Spleen (tissue), 7 donors: Measurements from ENCODE around the gene CTSZ.

Experiments
- CTCF ChIP-seq, 11 experiments: fragments of 200-600 bp in 7 of 11; fragments of 450-650 bp in 4 of 11; sonication (generic) in 4 of 11; IDR thresholded peaks in 8 of 11; conservative IDR thresholded peaks in 3 of 11; 1 replicate in 7 of 11; 2 replicates in 4 of 11; pipeline versions ENCODE4 v1.4.0 to v1.8.0; 2016 to 2021; ENCODE audit warnings: antibody characterized with exemption in 11 of 11, inconsistent platforms in 4 of 11, mild to moderate bottlenecking in 1 of 11
- POLR2A ChIP-seq, 3 donors: fragments of 450-650 bp; IDR thresholded peaks; one replicate each; pipeline ENCODE4 v1.5.1; 2017; ENCODE audit warnings: antibody characterized with exemption in 3 of 3, mild to moderate bottlenecking in 1 of 3
- POLR2AphosphoS5 ChIP-seq, 3 donors: sonication (generic); formaldehyde crosslinking; IDR thresholded peaks; one replicate each; pipeline ENCODE4 v1.5.1; 2017; ENCODE audit warnings: antibody characterized with exemption in 3 of 3
- donor health status: DM: no; HTN: no; CAD: no; lungs with moderate emphysema.
- donor health status: DM: no; HTN: no; CAD: no.
- donor health status: DM: no; HTN: no; CAD: no.

- TF ChIP-seq CTCF (IDR thresholded peaks at IDR 0.05 in 8 of 11, conservative IDR thresholded peaks at IDR 0.05 in 3 of 11) (no peak), POLR2A (IDR thresholded peaks at IDR 0.05) (no peak), POLR2AphosphoS5 (IDR thresholded peaks at IDR 0.05) (no peak)
Measured at GRCh38 chr20:59014680-59015389, 7.8 kb upstream of the CTSZ start.
